ENCODE measurements around the gene MSH2. TPM values are rescaled to one million over a fixed set of nuclear protein-coding genes. Genes with fewer than 3 reads are reported as not detected.
"Not testable (repeated sequence)": the region's sequence is repeated elsewhere in the genome, so short reads cannot be mapped to it uniquely, and the experiment has no call there.

Gene MSH2
- total RNA-seq, 1 donor from 2014 or later, result 22.6 TPM

DNA sequence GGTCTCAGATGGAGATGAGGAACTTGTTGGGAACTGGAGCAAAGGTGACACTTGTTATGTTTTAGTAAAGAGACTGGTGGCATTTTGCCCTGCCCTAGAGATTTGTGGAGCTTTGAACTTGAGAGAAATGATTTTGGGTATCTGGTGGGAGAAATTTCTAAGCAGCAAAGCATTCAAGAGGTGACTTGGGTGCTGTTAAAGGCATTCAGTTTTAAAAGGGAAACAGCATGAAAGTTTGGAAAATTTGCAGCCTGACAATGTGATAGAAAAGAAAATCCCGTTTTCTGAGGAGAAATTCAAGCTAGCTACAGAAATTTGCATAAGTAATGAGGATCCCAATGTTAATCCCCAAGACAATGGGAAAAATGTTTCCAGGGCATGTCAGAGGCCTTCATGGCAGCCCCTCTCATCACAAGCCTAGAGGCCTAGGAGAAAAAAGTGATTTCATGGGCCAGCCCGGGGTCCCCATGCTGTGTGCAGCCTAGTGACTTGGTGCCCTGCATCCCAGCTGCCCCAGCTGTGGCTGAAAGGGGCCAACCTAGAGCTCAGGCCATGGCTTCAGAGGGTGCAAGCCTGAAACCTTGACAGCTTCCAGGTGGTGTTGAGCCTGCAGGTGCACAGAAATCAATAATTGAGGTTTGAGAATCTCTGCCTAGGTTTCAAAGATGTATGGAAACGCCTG is 3.8 kb downstream of the MSH2 start:
- not testable (repeated sequence) for DNase-seq (ENCODE audit: low read depth in 2 of 2)

DNA sequence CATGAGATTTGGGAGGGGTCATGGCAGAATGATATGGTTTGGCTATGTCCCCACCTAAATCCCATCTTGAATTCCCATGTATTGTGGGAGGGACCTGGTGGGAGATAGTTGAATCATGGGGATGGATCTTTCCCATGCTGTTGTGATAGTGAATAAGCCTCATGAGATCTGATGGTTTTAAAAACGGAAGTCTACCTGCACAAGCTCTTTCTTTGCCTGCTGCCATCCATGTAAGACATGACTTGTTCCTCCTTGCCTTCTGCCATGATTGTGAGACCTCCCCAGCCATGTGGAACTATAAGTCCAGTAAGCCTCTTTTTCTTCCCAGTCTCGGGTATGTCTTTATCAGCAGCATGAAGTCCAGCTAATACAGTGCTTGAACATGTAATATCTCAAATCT is 5.0 kb downstream of the MSH2 start:
- DNase-seq (ENCODE audit: low read depth in 2 of 2), result not testable (repeated sequence)

DNA sequence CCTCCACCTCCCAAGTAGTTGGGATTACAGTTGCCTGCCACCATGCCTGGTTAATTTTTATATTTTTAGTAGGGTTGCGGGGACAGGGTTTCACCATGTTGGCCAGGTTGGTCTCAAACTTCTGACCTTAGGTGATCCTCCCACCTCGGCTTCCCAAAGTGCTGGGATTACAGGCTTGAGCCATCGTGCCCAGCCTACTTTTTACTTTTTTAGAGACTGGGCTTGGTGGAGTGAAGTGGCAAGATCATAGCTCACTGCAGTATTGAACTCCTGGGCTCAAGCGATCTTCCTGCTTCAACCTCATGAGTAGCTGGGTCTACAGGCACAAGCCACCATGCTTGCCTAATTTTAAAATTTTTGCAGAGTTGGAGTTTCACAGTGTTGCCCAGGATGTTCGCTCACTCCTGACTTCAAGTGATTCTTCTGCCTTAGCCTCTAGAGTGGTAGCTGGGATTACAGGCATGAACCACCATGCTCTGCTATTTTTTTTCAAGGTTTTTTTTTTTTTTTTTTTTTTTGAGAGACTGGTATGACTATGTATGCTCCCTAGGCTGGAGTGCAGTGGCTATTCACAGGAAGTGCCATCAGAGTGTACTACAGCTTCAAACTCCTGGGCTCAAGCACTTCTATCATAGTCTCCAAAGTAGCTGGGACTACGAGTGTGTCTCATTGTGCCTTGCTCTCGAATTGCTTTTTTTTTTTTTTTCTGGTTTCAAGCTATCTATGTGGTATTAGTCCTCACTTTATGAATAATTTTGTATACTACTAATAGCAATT is 11.9 kb downstream of the MSH2 start:
- DNase-seq (ENCODE audit: low read depth in 2 of 2), result no peak

DNA sequence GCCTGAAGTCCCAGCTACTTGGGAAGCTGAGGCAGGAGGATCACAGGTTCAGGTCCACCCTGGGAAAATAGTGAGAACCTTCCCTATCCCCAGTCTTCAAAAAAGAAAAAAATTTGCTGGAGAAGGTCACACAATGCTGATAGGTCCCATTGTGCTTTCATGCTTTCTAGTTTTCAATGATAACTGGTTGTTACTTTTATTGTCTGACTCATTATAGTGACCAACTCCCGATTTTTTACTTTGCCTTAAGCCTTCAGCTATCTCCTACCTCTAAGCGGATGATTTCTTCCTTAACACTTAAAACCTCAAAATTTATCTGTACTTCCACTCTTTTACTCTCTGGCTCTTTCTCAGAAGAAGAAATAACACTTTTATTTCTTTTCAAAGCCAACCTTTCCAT is 17.3 kb downstream of the MSH2 start:
- no peak for DNase-seq (ENCODE audit: low read depth in 2 of 2)

DNA sequence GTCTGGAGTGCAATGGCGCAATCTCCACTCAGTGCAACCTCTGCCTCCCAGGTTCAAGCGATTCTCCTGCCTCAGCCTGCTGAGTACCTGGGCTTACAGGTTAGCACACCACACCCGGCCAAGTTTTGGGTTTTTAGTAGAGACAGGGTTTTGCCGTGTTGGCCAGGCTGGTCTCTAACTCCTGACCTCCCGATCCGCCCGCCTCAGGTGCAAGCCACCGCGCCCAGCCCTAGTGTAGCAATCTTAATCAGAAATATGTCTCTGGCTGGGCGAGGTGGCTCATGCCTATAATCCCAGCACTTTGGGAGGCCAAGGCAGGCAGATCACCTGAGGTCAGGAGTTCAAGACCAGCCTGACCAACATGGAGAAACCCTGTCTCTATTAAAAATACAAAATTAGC is 17.7 kb downstream of the MSH2 start:
- not testable (repeated sequence) for DNase-seq (ENCODE audit: low read depth in 2 of 2)

DNA sequence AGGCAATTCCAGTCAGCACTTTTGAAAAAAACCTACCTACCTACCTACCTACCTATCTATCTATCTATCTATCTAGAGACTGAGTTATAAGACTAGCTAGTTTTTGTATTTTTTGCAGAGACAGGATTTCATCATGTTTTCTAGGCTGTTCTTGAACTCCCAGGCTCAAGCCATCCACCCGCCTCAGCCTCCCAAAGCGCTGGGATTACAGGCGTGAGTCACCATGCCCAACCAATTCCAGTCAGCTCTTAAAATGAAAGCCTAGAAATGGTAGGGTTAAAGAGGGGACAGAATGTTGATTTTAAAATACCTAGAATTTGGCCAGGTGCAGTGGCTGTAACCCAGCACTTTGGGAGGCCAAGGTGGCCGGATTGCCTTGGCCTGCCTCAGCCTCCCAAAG is 19.1 kb downstream of the MSH2 start:
- no peak for DNase-seq (ENCODE audit: low read depth in 2 of 2)

DNA sequence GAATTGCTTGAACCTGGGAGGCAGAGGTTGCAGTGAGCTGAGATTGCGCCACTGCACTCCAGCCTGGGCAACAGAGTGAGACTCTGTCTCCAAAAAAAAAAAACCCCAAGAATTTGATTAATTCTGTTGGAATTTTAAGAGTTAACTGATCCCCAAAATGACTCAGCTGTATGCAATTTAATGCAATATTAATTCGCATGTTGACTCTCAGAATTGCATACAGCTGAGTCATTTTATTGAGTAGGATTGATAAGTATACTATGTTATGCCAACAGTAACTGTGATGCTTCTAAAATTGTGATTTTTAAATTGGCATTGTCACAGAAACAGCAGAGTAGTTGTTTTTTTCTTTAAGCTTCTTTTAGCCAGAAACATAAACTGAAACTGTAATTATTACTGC is 19.6 kb downstream of the MSH2 start:
- DNase-seq (ENCODE audit: low read depth in 2 of 2), result no peak

DNA sequence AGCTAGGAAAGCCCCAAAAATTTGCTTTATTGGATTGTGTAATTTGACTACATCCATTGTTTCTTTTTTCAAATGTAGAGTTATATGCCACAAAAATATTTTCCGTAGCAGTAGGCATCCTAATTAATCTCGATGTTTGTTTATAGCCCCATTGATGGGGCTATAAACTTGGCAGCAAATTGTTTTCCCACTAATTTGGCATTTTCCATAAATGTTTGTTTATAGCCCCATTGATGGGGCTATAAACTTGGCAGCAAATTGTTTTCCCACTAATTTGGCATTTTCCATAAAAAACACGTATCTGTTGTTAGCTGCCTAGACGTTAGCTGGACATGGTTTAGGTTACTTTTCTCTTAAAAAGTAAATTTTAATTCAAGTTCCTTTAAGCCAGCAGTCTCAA is 23.8 kb downstream of the MSH2 start:
- DNase-seq (ENCODE audit: low read depth in 2 of 2), result no peak

DNA sequence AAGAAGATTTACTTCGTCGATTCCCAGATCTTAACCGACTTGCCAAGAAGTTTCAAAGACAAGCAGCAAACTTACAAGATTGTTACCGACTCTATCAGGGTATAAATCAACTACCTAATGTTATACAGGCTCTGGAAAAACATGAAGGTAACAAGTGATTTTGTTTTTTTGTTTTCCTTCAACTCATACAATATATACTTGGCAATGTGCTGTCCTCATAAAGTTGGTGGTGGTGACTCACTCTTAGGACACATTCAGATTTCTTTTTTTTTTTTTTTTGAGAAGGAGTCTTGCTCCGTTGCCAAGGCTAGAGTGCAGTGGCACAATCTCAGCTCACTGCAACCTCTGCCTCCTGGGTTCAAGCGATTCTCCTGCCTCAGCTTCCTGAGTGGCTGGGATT is 26.8 kb downstream of the MSH2 start:
- DNase-seq (ENCODE audit: low read depth in 2 of 2), result peak in 1 of 2 donors; percentile 44

DNA sequence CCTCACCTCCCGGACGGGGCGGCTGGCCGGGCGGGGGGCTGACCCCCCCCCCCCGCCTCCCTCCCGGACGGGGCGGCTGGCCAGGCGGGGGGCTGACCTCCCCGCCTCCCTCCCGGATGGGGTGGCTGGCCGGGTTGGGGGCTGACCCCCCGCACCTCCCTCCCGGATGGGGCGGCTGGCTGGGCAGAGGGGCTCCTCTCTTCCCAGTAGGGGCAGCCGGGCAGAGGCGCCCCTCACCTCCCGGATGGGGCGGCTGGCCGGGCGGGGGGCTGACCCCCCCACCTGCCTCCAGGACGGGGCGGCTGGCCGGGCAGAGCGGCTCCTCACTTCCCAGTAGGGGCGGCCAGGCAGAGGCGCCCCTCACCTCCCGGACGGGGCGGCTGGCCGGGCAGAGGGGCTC is 30.1 kb downstream of the MSH2 start:
- DNase-seq (ENCODE audit: low read depth in 2 of 2), result not testable (repeated sequence)

DNA sequence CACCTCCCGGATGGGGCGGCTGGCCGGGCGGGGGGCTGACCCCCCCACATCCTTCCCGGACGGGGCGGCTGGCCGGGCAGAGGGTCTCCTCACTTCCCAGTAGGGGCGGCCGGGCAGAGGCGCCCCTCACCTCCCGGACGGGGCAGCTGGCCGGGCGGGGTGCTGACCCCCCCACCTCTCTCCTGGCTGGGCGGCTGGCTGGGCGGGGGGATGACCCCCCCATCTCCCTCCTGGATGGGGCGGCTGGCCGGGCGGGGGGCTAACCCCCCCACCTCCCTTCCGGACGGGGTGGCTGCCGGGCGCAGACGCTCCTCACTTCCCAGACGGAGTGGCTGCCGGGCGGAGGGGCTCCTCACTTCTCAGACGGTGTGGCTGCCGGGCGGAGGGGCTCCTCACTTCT is 30.5 kb downstream of the MSH2 start:
- not testable (repeated sequence) for DNase-seq (ENCODE audit: low read depth in 2 of 2)

DNA sequence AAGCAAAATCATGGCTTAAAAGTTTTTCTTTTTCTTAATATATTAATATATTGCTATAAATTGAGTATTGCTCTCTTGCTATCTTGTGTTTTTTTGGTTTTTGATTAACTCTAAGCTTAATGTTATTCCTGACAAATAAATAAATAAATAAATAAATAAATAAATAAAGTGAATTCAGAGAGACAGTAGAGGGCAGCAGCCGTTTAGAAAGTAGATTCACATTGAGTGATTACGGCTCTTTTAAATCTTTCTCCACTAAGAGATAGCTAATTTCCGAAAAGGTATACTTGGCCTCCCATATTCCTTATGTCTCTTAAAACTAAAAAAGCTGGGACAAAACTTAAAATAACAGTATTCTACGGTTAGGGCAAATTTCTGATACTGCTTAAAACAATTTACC is 34.3 kb downstream of the MSH2 start:
- peak; percentile 60 to 68 for DNase-seq (ENCODE audit: low read depth in 2 of 2)

DNA sequence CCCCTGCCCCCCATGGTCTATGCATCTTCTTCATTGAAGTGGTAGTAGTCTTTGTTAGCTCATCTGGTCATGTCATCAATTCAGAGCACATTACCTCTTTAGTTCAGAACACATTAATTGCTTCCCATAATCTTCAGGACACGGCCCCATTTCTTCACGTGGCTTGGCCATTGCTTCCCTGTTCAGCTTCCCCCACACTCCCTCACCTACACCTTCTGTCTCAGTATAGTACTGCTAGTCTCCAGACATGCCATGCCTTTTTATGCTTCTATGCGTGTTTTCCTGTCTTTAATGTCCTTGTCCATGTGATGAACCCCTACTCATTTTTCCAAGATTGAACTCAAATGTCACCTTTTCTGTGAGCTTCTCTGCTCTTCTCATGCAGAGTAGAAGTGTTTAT is 35.1 kb downstream of the MSH2 start:
- DNase-seq (ENCODE audit: low read depth in 2 of 2), result no peak

DNA sequence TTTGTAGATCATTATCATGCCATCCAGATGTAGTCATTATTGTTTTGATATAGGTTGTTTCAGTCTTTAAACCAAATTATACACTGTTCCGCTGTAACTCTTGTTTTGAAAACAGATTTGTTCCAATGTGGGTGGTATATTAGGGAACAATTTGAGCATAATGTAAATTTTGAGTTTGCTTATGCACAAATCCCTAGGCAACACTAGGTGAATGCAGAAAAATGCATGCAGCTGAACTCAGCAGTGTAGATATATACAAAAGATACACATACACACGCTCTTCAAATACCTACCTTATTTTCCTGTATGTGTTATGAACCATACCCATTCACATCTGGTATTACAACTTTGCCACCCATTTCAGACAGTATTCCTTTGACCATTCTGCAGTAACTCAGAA is 35.8 kb downstream of the MSH2 start:
- no peak for DNase-seq (ENCODE audit: low read depth in 2 of 2)

DNA sequence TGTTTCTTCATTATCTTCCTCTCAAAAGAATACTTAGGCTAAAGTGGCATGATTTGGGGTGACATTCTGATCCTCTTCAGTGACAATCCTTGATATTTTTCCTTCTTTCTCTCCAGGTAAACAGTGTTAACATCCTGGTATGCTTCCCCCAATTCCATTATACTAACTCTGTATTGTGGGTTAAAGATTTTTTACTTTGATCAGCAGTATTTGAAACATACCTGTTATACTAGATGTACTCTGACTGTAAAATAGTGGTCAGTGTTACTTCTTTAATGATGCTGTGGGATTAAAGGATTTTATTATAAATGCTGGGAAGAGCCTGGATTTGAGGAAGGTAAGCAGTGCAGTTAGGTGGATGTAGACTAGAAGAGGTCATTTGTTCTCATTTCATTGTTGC is 48.8 kb downstream of the MSH2 start:
- DNase-seq (ENCODE audit: low read depth in 2 of 2), result no peak

DNA sequence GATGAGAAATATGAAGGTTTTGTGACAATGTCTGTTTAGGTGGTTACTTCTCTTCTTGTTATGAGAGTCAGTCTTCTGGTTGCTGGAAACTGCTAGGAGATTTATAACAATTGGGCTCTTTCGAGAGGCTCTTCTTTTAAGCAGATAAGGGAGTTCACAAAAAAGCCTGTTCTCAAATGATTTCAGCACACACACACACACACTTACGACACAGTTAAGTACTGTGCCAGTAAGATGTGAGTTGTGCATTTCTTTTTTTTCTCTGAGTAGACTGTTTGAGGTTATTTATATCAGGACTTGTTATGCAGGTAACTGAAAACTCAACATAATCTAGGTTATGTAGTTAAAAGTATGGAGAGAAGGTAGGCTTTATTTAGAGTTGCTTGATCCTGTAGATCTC is 49.8 kb downstream of the MSH2 start:
- DNase-seq (ENCODE audit: low read depth in 2 of 2), result no peak

DNA sequence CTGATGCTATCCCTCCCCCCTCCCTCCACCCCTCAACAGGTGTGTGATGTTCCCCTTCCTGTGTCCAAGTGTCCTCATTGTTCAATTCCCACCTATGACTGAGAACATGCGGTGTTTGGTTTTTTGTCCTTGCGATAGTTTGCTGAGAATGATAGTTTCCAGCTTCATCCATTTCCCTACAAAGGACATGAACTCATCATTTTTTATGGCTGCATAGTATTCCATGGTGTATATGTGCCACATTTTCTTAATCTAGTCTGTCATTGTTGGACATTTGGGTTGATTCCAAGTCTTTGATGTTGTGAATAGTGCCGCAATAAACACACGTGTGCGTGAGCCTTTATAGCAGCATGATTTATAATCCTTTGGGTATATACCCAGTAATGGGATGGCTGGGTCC is 51.9 kb downstream of the MSH2 start:
- DNase-seq (ENCODE audit: low read depth in 2 of 2), result not testable (repeated sequence)

DNA sequence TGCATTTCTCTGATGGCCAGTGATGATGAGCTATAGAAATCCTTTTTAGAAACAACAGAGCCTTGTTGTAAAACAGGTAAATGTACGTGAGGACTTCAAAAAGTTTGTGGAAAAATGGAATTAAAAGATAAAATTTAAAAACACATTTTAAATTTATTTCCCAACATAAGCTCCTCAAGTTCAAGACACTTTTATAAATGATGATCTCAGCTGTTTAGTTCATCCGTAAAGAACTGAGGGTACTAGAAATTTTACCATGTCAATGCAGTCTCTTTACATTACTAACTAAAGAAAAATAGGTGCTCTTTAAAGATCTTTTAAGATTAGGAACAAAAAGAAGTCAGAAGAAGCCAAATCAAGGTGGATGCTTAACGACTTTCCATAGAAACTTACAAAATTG is 52.5 kb downstream of the MSH2 start:
- no peak for DNase-seq (ENCODE audit: low read depth in 2 of 2)

DNA sequence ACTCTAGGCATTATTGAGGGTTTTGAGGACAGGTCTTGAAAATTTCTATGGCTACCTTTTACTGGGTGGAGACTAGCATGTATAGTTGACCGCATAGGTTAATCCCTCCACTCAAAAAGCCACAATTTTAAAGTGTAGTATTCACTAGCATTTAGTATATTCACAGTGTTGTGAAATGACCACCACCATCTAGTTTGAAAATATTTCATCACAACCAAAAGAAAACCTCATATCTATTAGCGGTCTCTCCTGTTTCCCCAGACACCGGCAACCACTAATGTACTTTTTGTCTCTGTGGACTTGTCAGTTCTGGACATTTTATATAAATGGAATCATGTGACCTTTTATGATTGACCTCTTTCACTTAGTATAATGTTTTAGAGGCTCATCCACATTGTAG is 53.9 kb downstream of the MSH2 start:
- no peak for DNase-seq (ENCODE audit: low read depth in 2 of 2)

DNA sequence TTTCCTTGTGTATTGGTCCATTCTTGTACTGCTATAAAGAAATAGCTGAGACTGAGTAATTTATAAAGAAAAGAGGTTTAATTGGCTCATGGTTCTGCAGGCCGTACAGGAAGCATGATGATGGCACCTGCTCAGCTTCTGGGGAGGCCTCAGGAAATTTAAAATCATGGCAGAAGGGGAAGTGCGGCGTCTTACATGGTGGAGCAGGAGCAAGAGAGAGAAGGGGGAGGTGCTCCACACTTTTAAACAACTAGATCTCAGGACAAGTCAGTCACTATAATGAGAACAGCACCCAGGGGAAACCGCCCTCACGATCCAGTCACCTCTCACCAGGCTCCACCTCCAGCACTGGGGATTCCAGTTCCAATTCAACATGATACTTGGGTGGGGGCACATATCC is 54.3 kb downstream of the MSH2 start:
- DNase-seq (ENCODE audit: low read depth in 2 of 2), result no peak

DNA sequence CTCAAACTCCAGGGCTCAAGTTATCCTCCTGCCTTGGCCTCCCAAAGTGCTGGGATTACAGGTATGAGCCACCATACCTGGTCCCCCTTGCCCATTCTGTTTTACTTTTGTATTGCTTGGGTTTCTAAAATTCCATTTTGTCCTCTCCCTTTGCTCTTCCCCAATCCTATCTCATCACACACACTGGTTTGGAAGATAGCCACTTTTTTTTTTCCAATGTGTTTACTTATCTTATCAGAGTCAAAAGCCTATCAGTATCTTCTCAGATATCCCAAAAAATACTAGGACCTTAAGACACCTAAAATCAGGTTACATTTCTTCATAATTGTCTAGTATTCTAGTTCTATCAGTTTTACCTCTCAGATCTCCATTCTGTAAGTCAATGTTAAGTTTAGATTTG is 56.1 kb downstream of the MSH2 start:
- no peak for DNase-seq (ENCODE audit: low read depth in 2 of 2)

DNA sequence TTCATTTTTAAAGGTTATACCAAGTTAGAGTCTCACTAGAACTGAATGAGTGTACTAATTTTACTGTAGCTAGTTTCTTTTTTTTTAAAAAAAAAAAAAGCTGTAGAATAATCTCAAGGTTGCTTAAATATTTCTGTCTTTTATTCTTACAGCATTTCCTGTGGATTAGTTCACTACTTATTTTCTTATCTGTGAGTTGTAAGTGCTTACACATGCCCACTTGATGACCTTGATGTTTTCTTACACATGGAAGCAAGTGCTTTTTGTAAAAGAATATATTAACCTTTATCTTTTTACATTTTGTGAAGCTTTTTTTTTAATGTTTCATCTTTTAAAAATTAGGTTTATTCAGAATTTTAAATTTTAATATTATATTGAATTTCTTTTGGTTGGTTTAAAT is 57.8 kb downstream of the MSH2 start:
- DNase-seq (ENCODE audit: low read depth in 2 of 2), result no peak

DNA sequence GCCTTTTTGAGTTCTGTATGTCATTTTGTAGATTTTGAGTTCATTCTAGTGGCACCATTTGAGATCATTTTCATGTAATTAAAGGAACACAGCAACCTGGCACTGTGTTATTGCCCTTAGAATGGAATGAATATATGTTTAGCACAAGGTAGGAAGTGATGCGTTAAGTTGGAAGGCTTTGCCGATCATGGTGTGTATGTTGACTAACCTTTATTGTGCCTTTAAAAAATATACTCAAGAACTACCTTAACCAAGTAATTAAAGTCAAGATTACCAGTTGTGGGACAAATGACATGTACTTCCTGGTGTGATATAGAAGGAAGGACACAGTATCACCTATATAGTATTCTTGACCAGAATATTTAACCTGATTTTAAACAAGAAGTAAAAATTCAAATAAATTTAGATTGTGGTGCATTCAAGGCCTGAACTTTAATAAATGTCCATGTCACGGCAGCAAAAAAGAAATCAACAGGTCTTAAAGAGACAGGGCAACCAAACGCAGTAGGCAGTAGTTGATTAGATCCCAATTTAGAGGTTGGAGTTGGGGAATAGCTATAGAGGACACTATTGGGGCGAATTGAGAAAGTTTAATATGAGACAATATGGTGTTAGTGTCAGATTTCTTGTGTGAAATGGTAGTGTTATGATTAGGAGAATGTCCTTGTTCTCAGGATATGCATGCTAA is 68.6 kb downstream of the MSH2 start:
- DNase-seq (ENCODE audit: low read depth in 2 of 2), result no peak
